CMK (cell line): Measurements from ENCODE around the gene BSN.
A peak's percentile ranks its signal among the peaks of the same experiment; 100 is the strongest.

ENCODE experiments used
- DNase-seq: peaks from one replicate; pipeline ENCODE4 v3.0.0-alpha.2; 2010; ENCODE audit warnings: low read depth

BSN gene, protein sequence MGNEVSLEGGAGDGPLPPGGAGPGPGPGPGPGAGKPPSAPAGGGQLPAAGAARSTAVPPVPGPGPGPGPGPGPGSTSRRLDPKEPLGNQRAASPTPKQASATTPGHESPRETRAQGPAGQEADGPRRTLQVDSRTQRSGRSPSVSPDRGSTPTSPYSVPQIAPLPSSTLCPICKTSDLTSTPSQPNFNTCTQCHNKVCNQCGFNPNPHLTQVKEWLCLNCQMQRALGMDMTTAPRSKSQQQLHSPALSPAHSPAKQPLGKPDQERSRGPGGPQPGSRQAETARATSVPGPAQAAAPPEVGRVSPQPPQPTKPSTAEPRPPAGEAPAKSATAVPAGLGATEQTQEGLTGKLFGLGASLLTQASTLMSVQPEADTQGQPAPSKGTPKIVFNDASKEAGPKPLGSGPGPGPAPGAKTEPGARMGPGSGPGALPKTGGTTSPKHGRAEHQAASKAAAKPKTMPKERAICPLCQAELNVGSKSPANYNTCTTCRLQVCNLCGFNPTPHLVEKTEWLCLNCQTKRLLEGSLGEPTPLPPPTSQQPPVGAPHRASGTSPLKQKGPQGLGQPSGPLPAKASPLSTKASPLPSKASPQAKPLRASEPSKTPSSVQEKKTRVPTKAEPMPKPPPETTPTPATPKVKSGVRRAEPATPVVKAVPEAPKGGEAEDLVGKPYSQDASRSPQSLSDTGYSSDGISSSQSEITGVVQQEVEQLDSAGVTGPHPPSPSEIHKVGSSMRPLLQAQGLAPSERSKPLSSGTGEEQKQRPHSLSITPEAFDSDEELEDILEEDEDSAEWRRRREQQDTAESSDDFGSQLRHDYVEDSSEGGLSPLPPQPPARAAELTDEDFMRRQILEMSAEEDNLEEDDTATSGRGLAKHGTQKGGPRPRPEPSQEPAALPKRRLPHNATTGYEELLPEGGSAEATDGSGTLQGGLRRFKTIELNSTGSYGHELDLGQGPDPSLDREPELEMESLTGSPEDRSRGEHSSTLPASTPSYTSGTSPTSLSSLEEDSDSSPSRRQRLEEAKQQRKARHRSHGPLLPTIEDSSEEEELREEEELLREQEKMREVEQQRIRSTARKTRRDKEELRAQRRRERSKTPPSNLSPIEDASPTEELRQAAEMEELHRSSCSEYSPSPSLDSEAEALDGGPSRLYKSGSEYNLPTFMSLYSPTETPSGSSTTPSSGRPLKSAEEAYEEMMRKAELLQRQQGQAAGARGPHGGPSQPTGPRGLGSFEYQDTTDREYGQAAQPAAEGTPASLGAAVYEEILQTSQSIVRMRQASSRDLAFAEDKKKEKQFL (N-terminal part only)

DNA sequence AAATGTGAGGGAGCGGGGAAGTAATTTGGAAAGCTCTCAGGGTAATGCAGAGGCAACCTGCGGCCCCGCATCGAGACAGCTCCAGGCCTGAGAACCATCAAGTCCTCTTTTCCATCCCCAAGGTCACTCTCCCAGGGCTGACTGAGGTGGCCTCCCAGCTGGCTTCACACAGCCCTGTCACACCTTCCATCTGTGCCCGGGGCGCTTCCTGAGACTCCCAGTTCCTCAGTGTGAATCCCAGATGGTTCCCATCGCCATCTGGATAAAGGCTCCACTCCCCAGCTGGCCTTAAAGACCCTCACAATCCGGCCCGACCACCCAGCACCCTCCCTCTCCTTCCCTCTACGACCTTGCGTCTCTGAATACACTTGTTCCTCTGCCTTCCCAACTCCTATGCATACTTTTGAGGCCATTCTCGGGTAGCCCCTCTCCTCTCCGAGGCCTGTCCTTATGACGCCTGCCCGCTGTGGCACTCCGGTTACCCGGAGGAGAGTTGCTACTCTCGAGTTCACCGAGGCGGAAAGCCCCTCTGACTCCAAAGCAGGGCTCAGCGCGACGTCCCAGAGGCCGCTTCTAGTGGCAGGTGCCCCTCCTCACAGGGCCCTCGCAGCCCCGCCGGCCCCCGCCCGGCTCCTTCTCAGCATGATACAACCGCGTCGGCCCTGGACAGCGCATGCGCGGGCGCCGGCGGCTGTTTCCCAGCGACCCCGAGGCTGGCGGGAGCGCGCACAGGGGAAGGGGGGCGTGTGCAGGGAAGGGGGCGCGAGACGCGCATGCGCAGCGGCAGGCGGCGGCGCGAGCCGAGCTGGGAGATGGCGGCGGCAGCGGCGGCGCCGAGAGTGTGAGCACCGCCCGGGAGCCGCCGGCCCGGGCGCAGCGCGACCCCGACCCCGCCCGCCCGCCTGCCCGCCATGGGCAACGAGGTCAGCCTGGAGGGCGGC, at the start of gene BSN:
Gene BSN, plus strand, starts transcription at position 786 of the 941 bp plus-strand sequence. Its CDS starts 126 bp downstream, at position 912.
- peak; percentile 73 for DNase-seq

DNA sequence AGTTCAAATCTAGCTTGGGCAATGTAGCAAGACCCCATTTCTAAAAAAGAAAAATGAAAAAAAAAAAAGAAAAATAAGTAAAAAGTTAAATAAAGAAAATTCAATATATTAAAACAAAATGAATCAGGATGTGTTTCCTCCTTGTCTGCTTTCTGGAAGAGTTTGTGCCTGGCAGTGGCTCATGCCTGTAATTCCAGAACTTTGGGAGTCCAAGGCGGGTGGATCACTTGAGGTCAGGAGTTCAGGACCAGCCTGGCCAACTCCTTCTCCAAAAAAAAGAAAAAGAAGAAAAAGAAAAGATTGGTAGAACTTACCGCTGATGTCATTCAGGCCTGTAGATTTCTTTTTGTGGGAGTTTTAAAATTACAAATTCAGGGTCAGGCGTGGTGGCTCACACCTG, 47.4 kb upstream of the BSN start:
- no peak for DNase-seq

GRCh38 chr3:49509028-49509561, 45.2 kb upstream of the BSN start:
- DNase-seq: no peak

DNA sequence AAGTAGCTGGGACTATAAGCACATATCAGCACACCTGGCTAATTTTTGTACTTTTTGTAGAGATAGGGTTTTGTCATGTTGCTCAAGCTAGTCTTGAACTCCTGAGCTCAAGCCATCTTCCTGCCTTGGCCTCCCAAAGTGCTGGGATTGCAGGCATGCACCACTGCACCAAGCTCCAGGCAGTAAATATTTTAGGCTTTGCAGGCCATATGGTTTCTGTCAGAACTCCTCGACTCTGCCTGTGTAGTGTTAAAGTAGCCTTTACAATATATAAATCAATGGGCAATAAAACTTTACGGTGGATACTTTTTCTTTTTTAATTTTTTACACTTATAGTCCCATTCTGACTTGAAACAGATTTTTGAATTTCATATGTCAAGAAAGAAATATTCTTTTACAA, 42.6 kb upstream of the BSN start:
- DNase-seq: no peak

DNA sequence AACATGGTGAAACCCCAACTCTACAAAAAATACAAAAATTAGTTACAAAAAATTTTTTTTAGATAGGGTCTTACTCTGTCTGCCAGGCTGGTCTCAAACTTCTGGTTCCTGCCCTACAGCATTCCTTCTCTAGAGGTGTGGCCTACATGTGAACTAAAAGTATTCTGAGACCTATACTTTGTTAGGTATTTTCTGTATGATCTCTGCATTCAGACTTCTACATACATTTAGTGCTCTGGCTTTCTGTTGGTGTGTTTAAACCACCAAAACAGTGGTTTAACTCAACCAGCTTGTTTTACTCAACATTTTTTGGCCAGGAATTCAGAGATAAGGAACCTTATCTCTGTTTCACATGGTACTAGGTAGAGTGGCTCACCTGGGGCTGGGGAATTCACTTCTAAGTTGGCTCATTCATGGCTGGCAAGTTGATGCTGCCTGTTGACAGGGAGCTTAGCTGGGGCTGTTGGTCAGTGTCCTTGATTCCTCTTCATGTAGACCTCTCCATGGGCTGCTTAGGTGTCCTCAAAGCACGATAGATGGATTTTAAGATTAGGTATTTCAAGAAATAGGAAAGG, 41.4 kb upstream of the BSN start:
- no peak for DNase-seq

DNA sequence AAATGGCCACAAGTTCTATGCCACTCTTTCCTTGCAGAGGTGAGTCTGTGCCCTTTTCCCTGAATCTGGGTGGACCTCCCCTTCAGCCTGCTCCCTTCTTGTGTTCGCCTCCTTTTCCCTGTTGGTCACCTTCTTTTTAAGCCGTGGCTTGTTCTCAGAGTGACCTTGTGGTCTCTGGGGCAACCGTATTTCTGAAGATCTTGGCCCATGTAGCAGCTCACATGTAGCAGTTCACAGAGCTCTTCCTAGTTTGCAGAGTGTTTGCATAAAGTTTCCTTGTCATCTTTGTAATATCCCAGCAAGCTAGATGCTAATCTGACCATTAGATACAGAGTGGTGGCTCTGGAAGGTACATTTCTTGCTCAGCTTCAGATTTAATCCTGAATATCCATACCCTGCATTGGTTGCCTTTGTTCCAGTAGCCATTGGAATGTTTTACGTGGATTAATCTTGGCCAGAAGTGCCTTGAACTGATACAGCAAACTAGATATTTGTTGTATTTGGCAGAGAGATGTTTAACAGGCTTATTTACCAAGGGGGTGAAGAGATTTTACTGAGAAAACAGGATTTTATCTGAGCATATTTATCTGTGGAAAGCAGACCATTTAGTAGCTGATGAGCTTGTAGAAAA, 40.7 kb upstream of the BSN start:
- DNase-seq: no peak

- no peak for DNase-seq
Observed at GRCh38 chr3:49518016-49518415, 36.3 kb upstream of the BSN start.

DNA sequence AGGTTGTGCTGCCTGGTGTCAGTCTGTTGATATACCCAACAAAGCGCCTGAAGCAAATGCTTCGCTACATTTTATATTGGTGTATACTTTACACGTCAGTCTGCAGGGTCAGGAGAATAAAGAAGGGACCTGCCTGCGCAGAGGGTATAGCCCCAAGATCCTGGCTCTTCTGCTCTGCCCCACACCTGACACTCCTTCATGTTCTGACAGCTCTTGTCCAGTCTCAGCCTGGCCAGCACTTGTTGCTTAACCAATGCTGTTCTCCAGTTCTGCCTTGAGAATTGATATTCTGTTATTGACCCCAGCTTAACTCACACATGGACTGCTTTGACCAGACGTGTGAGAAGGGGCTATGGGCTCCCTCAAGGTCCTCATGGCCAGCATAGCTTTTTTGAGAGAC, 35.8 kb upstream of the BSN start:
- DNase-seq: no peak

DNA sequence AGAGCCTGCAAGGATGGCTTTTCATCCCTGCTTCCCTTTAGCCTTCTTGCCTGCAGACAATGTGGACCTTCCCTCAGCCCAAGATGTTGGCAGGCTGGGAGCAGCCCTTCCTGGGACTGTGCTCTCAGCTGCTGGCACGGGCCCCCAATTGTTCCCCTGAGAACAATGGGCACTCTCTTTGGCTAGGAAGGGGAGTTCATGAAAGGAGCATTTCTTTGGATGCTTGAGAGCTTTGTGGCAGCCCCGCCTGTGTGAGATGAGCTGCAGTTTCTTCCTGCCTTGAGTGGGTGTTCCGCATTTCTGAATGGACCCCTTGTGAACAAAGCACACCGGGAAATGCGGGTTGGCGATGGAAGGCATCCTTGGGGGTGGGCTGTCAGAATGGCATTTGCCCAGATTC, 35.0 kb upstream of the BSN start:
- DNase-seq: no peak

GRCh38 chr3:49519916-49520385, 34.3 kb upstream of the BSN start:
- peak; percentile 20 for DNase-seq

- DNase-seq: no peak
Observed at GRCh38 chr3:49523756-49524747, 30.2 kb upstream of the BSN start.

- DNase-seq: no peak
Observed at GRCh38 chr3:49529567-49529966, 24.7 kb upstream of the BSN start.

DNA sequence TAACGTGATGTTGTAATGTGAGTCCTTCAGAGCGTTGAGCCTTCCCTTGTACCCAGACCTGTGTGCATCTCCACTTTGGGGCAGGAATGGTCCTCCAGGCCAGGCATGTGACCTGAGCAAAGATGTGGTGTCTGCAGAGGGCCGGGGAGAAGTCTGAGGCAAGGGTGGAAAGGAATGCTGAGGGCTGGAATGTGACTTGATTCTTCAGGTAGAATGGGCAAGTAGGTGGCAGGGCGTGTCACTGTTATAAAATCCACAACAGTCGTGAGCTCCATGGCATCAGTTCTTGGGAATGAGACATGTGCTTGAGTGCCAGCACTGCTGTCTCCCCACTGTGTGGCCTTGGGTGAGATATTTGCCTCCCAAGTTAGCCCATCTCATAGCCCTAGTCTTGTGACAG, 24.0 kb upstream of the BSN start:
- no peak for DNase-seq

- no peak for DNase-seq
Observed at GRCh38 chr3:49530701-49531100, 23.6 kb upstream of the BSN start.

GRCh38 chr3:49531218-49531617, 23.1 kb upstream of the BSN start:
- DNase-seq: no peak

GRCh38 chr3:49531715-49532114, 22.6 kb upstream of the BSN start:
- DNase-seq: no peak

DNA sequence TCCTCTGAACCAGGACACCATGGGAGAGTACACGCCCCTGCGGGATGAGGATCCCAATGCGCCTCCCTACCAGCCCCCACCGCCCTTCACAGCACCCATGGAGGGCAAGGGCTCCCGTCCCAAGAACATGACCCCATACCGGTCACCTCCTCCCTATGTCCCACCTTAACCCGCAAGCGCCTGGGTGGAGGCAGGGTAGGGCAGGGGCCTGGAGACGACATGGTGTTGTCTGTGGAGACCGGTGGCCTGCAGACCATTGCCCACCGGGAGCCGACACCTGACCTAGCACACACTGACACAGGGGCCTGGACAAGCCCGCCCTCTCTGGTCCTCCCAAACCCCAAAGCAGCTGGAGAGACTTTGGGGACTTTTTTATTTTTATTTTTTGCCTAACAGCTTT, 21.2 kb upstream of the BSN start:
- DNase-seq: no peak

- no peak for DNase-seq
Observed at GRCh38 chr3:49533786-49534519, 20.3 kb upstream of the BSN start.
